PC-9 (cell line): Measurements from ENCODE around the gene MLIP.

Experiments used
- EZH2 ChIP-seq: fragments of 200-600 bp; sonication (generic); IDR thresholded peaks from 2 replicates; pipeline ENCODE4 v1.8.0; 2017; ENCODE audit warnings: antibody characterized with exemption, low read depth
- TF ChIP-seq, protein P1 (sequence below): fragments of 200-600 bp; sonication (generic); conservative IDR thresholded peaks from 2 replicates; pipeline ENCODE4 v1.6.1; 2017; ENCODE audit warnings: mixed run types, antibody characterized with exemption, mild to moderate bottlenecking, moderate library complexity

DNA sequence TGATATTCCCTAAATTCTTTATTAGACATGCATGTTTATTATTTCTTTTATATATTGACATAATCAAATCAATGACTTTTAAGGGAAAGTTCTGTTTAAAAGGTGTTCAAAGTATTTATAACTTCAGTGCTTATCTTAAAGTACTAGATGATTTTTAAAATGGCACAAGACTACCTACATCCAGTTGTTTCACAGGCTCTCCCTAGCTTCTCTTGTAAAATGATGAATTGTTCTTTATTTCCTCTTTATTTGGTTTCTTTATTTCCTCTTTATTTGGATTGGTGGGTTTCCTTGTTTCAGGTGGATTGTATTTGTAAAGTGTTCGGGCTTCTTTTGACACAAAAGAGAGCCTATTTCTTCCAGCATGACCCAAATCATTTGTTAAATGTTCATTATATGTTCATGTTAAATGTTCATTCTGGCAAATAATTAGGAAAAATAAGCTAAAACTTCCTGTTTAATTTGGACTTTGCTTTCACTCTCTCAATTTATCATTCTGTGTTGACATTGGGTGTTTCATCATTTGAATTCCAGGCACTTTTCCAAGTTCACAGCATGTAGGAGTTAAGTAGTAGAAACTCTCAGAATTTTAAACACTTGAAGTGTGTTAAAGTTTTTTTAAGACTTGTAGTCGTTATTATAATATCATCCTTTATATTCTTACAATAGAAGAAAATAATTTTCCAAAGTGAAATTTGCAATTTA lies 24.6 kb downstream of the MLIP start:
- TF ChIP-seq, protein P1, sequence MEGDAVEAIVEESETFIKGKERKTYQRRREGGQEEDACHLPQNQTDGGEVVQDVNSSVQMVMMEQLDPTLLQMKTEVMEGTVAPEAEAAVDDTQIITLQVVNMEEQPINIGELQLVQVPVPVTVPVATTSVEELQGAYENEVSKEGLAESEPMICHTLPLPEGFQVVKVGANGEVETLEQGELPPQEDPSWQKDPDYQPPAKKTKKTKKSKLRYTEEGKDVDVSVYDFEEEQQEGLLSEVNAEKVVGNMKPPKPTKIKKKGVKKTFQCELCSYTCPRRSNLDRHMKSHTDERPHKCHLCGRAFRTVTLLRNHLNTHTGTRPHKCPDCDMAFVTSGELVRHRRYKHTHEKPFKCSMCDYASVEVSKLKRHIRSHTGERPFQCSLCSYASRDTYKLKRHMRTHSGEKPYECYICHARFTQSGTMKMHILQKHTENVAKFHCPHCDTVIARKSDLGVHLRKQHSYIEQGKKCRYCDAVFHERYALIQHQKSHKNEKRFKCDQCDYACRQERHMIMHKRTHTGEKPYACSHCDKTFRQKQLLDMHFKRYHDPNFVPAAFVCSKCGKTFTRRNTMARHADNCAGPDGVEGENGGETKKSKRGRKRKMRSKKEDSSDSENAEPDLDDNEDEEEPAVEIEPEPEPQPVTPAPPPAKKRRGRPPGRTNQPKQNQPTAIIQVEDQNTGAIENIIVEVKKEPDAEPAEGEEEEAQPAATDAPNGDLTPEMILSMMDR, result no peak
- no peak for TF ChIP-seq EZH2
